Gastroesophageal sphincter (tissue), 3 donors: Measurements from ENCODE around the gene GAREM1.

Experiments
- CTCF ChIP-seq, 4 experiments: fragments of 200-600 bp in 2 of 4; fragments of 450-650 bp in 2 of 4; sonication (generic) in 1 of 4; IDR thresholded peaks; one replicate each; pipeline ENCODE4 v1.5.1; 2017 to 2019; ENCODE audit warnings: antibody characterized with exemption in 4 of 4, mild to moderate bottlenecking in 2 of 4, moderate library complexity in 2 of 4
- POLR2AphosphoS5 ChIP-seq: sonication (generic); formaldehyde crosslinking; IDR thresholded peaks from one replicate; pipeline ENCODE4 v1.6.1; 2017; ENCODE audit warnings: antibody characterized with exemption

DNA sequence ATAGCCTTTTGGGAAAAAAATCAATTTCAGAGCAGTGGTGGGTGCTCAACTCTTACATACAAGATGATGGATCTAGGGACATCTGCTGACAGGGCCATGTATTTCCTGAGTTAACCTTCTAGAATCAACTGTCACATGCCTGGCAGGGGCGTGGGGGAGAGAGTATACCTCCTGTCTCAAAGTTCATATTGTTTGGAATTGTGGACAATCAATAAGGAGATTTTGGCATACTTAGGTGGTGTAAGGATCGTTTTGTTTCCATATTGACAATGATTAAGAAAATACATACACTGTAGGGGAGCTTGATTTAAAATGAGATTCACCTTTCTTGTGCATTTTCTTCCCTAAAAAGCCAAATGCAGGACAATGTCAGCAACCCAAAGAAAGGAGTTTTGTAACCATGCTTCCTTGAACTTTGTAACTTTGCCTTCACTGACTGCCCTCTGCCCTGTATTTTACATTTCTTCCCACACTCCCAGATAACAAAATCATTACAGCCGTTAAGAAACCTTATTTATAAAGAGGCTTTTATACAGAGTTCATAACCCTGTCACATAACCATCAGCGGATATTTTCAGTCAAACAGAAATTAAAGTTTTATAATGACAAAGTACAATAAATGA is 192.4 kb downstream of the GAREM1 start:
- TF ChIP-seq POLR2AphosphoS5 (no peak), CTCF (IDR thresholded peaks at IDR 0.05) (no peak)
